SK-N-SH (cell line): ENCODE measurements around the gene AP2A2. TPM values are rescaled to one million over a fixed set of nuclear protein-coding genes. Genes with fewer than 3 reads are reported as not detected.

ENCODE experiments used
- CTCF ChIA-PET: fragments of 300-600, 350-600 bp; formaldehyde crosslinking; extraction: SDS; loops from one replicate; lab custom pipeline; 2021; lab: Yijun Ruan, JAX
- POLR2A ChIA-PET: fragments of 350-600 bp; sonication (Branson Sonifier 250); formaldehyde crosslinking; extraction: SDS; loops from one replicate; lab custom pipeline; 2020; ENCODE audit warnings: antibody characterized with exemption, inconsistent platforms; lab: Yijun Ruan, JAX
- DNase-seq: peaks from one replicate; pipeline ENCODE4 v3.0.0; 2012
- H2AFZ ChIP-seq: fragments of 200-600 bp; sonication (generic); 2 replicates; pipeline ENCODE4 v1.8.1; 2016; ENCODE audit warnings: antibody characterized with exemption, mild to moderate bottlenecking, low read depth
- H3F3A ChIP-seq: fragments of 200-600 bp; sonication (generic); replicated peaks from 2 replicates; pipeline ENCODE3; 2016; ENCODE audit warnings: antibody characterized with exemption, mild to moderate bottlenecking; ENCODE audit not compliant: insufficient read depth
- H3K27ac ChIP-seq, 2 experiments: fragments of 200-500 bp in 1 of 2; fragments of 200-600 bp in 1 of 2; sonication (Bioruptor generic) in 1 of 2; sonication (generic), shearing (Covaris generic) in 1 of 2; 2 replicates each; pipeline versions ENCODE4 v1.5.1 to v1.6.1; 2014 to 2016; ENCODE audit warnings: low read depth in 2 of 2, inconsistent platforms in 1 of 2, low read length in 1 of 2, mild to moderate bottlenecking in 1 of 2, mixed read lengths in 1 of 2
- H3K27me3 ChIP-seq: fragments of 200-600 bp; sonication (generic), shearing (Covaris generic); 2 replicates; pipeline ENCODE4 v1.6.1; 2016; ENCODE audit warnings: mixed run types; ENCODE audit not compliant: insufficient read depth
- H3K36me3 ChIP-seq, 2 experiments: fragments of 200-500 bp in 1 of 2; fragments of 200-600 bp in 1 of 2; sonication (Bioruptor generic) in 1 of 2; sonication (generic) in 1 of 2; replicated peaks in 1 of 2; 2 replicates each; pipeline versions ENCODE3 to v1.5.1; 2014 to 2016; ENCODE audit warnings: low read length in 1 of 2, mild to moderate bottlenecking in 1 of 2; ENCODE audit not compliant: insufficient read depth in 2 of 2, control insufficient read depth in 1 of 2
- H3K4me1 ChIP-seq, 2 experiments: fragments of 200-500 bp in 1 of 2; fragments of 200-600 bp in 1 of 2; sonication (Bioruptor generic) in 1 of 2; sonication (generic), shearing (Covaris generic) in 1 of 2; 2 replicates each; pipeline versions ENCODE4 v1.5.1 to v1.6.1; 2014 to 2016; ENCODE audit warnings: low read depth in 1 of 2, low read length in 1 of 2, mixed run types in 1 of 2; ENCODE audit not compliant: insufficient read depth in 2 of 2, control insufficient read depth in 1 of 2
- H3K4me2 ChIP-seq: fragments of 200-600 bp; sonication (generic), shearing (Covaris generic); 2 replicates; pipeline ENCODE4 v1.6.1; 2017; ENCODE audit warnings: mixed run types
- H3K4me3 ChIP-seq, 2 experiments: fragments of 200-500 bp in 1 of 2; fragments of 200-600 bp in 1 of 2; sonication (Bioruptor generic) in 1 of 2; sonication (generic), shearing (Covaris generic) in 1 of 2; 2 replicates each; pipeline versions ENCODE4 v1.5.1 to v1.8.1; 2014 to 2016; ENCODE audit warnings: low read depth in 2 of 2, inconsistent platforms in 1 of 2, low read length in 1 of 2, mild to moderate bottlenecking in 1 of 2, mixed read lengths in 1 of 2, moderate library complexity in 1 of 2
- H3K79me2 ChIP-seq: fragments of 200-600 bp; sonication (generic); 2 replicates; pipeline ENCODE4 v1.8.1; 2017; ENCODE audit warnings: mild to moderate bottlenecking; ENCODE audit not compliant: insufficient read depth
- H3K9ac ChIP-seq: fragments of 200-600 bp; sonication (generic); 2 replicates; pipeline ENCODE4 v1.6.1; 2017; ENCODE audit warnings: mixed run types
- H3K9me2 ChIP-seq: fragments of 200-600 bp; sonication (generic); 2 replicates; pipeline ENCODE4 v1.6.1; 2017; ENCODE audit warnings: mixed run types
- H3K9me3 ChIP-seq: fragments of 200-600 bp; sonication (generic); 2 replicates; pipeline ENCODE4 v1.6.1; 2017; ENCODE audit warnings: mixed run types, mild to moderate bottlenecking, moderate library complexity
- H4K20me1 ChIP-seq: fragments of 200-600 bp; sonication (generic); 2 replicates; pipeline ENCODE4 v1.6.1; 2017; ENCODE audit warnings: mild to moderate bottlenecking, mixed run types; ENCODE audit not compliant: insufficient read depth
- EP300 ChIP-seq, 2 experiments: IDR thresholded peaks; 2 replicates each; pipeline versions ENCODE4 v1.4.0 to v1.6.1; 2012; ENCODE audit warnings: borderline replicate concordance in 1 of 2, low read depth in 1 of 2, low read length in 1 of 2
- EZH2phosphoT487 ChIP-seq: fragments of 200-600 bp; sonication (generic); IDR thresholded peaks from 2 replicates; pipeline ENCODE4 v1.6.1; 2017; ENCODE audit warnings: low read depth, mixed run types, mild to moderate bottlenecking, antibody characterized with exemption, moderate library complexity, borderline replicate concordance
- FOSL2 ChIP-seq: IDR thresholded peaks from 2 replicates; pipeline ENCODE4 v1.4.0; 2012; ENCODE audit warnings: low read depth, mild to moderate bottlenecking, moderate library complexity, borderline replicate concordance
- GABPA ChIP-seq: IDR thresholded peaks from 2 replicates; pipeline ENCODE4 v1.4.0; 2012; ENCODE audit warnings: low read depth, mild to moderate bottlenecking
- JUND ChIP-seq: IDR thresholded peaks from 2 replicates; pipeline ENCODE4 v1.4.0; 2012
- MXI1 ChIP-seq: IDR thresholded peaks from 2 replicates; pipeline ENCODE4 v1.6.1; 2012; ENCODE audit warnings: mild to moderate bottlenecking, low read depth, low read length, improper control_type of control experiment
- NFIC ChIP-seq: IDR thresholded peaks from 2 replicates; pipeline ENCODE4 v1.4.0; 2012; ENCODE audit warnings: borderline replicate concordance
- NRF1 ChIP-seq: IDR thresholded peaks from 2 replicates; pipeline ENCODE4 v1.6.1; 2012; ENCODE audit warnings: low read depth, mild to moderate bottlenecking, low read length
- SIN3A ChIP-seq: IDR thresholded peaks from 2 replicates; pipeline ENCODE4 v1.6.1; 2012; ENCODE audit warnings: low read depth, mild to moderate bottlenecking, low read length, moderate library complexity, borderline replicate concordance
- SMC3 ChIP-seq: IDR thresholded peaks from 2 replicates; pipeline ENCODE4 v1.6.1; 2012; ENCODE audit warnings: low read depth, low read length, improper control_type of control experiment
- TAF1 ChIP-seq: IDR thresholded peaks from 2 replicates; pipeline ENCODE4 v1.6.1; 2012; ENCODE audit warnings: low read depth, mild to moderate bottlenecking, low read length, moderate library complexity, borderline replicate concordance
- TCF12 ChIP-seq: IDR thresholded peaks from 2 replicates; pipeline ENCODE4 v1.4.0; 2012
- WGBS: methylation state at CpG from one replicate; pipeline ENCODE4 v1.1.6; 2017; ENCODE audit warnings: low lambda C conversion rate; 5-methylcytosine and 5-hydroxymethylcytosine counted together
- polyA plus RNA-seq, 3 experiments: library from polyadenylated mRNA; depleted of rRNA; stranded (reverse); fragments of >200 nt; gene quantifications; 2 replicates each; pipeline ENCODE4 v1.2.3, GENCODE V29; 2012
- TF ChIP-seq, protein P1 (sequence below): IDR thresholded peaks from 2 replicates; pipeline ENCODE4 v1.4.0; 2012; ENCODE audit warnings: low read depth, borderline replicate concordance
- TF ChIP-seq, protein P2 (sequence below): IDR thresholded peaks from 2 replicates; pipeline ENCODE4; 2012
- TF ChIP-seq, protein P3 (sequence below): IDR thresholded peaks from 2 replicates; pipeline ENCODE4 v1.4.0; 2012; ENCODE audit warnings: low read depth
- TF ChIP-seq, protein P4 (sequence below): IDR thresholded peaks from 2 replicates; pipeline ENCODE4 v1.4.0; 2012; ENCODE audit warnings: low read depth, borderline replicate concordance

AP2A2 gene
- polyA plus RNA-seq, 1 of the 3 experiments (the other 2 are of a cell fraction), result 42.7 TPM

DNA sequence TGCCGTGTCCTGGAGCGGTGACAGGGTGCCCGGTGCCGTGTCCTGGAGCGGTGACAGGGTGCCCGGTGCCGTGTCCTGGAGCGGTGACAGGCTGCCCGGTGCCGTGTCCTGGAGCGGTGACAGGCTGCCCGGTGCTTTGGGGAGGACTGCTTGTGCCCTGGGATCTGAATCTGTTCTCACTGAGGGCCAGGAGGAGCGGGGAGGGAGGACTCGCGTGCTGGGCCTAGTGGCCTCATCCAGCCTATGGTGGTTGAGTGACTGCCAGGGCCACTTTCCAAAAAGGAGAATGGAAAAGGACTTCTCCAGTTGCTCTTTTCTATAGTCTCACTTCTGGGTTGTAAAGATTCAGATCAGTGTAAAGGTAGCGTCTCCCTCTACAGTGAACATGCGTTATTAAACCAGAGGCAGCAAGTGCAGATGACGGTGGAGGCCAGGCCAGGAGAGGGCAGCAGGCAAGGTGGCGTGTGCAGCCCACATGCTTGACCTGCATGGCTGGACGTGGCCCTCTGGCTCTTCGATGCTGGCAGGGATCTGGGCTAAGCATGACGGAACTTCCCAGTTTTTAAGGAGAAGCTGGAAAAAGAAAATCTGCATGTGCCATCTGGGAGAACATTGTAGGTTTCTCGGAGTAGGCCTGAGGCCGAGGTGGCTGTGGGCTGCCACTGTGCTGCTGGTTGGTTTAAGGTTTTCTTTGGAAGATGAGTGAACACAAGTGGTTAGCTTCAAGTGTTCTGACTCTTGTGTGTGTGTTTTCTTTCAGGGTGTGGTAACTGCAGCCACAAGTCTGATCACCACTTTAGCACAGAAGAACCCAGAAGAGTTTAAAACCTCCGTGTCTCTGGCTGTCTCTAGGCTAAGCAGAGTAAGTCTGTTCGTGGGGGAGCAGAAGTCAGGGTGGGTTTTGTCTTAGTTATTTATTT lies 55.0 kb downstream of the AP2A2 start:
- H3F3A ChIP-seq, result no peaks in the 10 kb centered on the region
- DNase-seq, result no peak
- no peak overlapping the region for H2AFZ ChIP-seq
- H3K36me3 ChIP-seq, result peaks cover 17 to 52% of the 10 kb centered on the region in 2 experiments
- no peak overlapping the region for H3K4me2 ChIP-seq
- CTCF ChIA-PET, result interaction anchor here (1.1 kb wide), 1 partner anchor 614 kb away, joined by 3 read pairs; no protein-coding TSS in a partner anchor
- H3K9ac ChIP-seq, result no peak overlapping the region
- H3K79me2 ChIP-seq, result peaks cover 6% of the 10 kb centered on the region; the same call in 1 of the 2 replicates
- POLR2A ChIA-PET, result no interaction called here
- WGBS, result 95% methylated on average over 18 of the region's 26 CpGs
- TF ChIP-seq, protein P1, sequence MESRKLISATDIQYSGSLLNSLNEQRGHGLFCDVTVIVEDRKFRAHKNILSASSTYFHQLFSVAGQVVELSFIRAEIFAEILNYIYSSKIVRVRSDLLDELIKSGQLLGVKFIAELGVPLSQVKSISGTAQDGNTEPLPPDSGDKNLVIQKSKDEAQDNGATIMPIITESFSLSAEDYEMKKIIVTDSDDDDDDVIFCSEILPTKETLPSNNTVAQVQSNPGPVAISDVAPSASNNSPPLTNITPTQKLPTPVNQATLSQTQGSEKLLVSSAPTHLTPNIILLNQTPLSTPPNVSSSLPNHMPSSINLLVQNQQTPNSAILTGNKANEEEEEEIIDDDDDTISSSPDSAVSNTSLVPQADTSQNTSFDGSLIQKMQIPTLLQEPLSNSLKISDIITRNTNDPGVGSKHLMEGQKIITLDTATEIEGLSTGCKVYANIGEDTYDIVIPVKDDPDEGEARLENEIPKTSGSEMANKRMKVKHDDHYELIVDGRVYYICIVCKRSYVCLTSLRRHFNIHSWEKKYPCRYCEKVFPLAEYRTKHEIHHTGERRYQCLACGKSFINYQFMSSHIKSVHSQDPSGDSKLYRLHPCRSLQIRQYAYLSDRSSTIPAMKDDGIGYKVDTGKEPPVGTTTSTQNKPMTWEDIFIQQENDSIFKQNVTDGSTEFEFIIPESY, result no peak
- no peak for TF ChIP-seq SMC3
- no peak for TF ChIP-seq FOSL2
- no peak for TF ChIP-seq EZH2phosphoT487
- TF ChIP-seq NFIC, result no peak
- TF ChIP-seq, protein P2, sequence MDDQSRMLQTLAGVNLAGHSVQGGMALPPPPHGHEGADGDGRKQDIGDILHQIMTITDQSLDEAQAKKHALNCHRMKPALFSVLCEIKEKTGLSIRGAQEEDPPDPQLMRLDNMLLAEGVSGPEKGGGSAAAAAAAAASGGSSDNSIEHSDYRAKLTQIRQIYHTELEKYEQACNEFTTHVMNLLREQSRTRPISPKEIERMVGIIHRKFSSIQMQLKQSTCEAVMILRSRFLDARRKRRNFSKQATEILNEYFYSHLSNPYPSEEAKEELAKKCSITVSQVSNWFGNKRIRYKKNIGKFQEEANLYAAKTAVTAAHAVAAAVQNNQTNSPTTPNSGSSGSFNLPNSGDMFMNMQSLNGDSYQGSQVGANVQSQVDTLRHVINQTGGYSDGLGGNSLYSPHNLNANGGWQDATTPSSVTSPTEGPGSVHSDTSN, result no peak
- TF ChIP-seq SIN3A, result no peak
- no peak for TF ChIP-seq TCF12
- TF ChIP-seq, protein P3, sequence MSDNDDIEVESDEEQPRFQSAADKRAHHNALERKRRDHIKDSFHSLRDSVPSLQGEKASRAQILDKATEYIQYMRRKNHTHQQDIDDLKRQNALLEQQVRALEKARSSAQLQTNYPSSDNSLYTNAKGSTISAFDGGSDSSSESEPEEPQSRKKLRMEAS, result no peak
- no peak for TF ChIP-seq GABPA
- TF ChIP-seq TAF1, result no peak
- TF ChIP-seq, protein P4, sequence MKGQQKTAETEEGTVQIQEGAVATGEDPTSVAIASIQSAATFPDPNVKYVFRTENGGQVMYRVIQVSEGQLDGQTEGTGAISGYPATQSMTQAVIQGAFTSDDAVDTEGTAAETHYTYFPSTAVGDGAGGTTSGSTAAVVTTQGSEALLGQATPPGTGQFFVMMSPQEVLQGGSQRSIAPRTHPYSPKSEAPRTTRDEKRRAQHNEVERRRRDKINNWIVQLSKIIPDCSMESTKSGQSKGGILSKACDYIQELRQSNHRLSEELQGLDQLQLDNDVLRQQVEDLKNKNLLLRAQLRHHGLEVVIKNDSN, result no peak
- no peak for TF ChIP-seq MXI1
- no peak for TF ChIP-seq EP300 (IDR thresholded peaks at IDR 0.05; ENCODE audit: borderline replicate concordance in 1 of 2, low read depth in 1 of 2, low read length in 1 of 2)
- no peak for TF ChIP-seq JUND
- no peak for TF ChIP-seq NRF1
- no peaks in the 10 kb centered on the region for H3K4me1 ChIP-seq
- no peaks in the 10 kb centered on the region for H3K9me3 ChIP-seq
- no peak overlapping the region for H3K4me3 ChIP-seq
- H3K9me2 ChIP-seq, result no peaks in the 10 kb centered on the region
- H4K20me1 ChIP-seq, result no peaks in the 10 kb centered on the region
- H3K27me3 ChIP-seq, result no peaks in the 10 kb centered on the region
- H3K27ac ChIP-seq, result no peak overlapping the region
